ENCODE results near the gene HMGXB3. TPM values are rescaled to one million over a fixed set of nuclear protein-coding genes. Genes with fewer than 3 reads are reported as not detected.

HMGXB3 gene
- total and polyA plus RNA-seq, 2 of the 13 experiments (the other 11 are each of a cell fraction or from before 2014, with no cell fraction given) = 18.8 to 23.8 TPM

- no peak for TF ChIP-seq MZF1 (CRISPR knock-in tag; IDR thresholded peaks at IDR 0.05; ENCODE audit: borderline replicate concordance)
- no peak; the same call in 1 of the 2 replicates for TF ChIP-seq ZFP90 (CRISPR knock-in tag; IDR thresholded peaks at IDR 0.05; ENCODE audit: borderline replicate concordance)
- peak; percentile 52; the same call in 1 of the 2 replicates for TF ChIP-seq PHF21A (CRISPR knock-in tag; IDR thresholded peaks at IDR 0.05)
- peak; percentile 61 for TF ChIP-seq ZNF329 (CRISPR knock-in tag; IDR thresholded peaks at IDR 0.05; ENCODE audit: low read depth)
- TF ChIP-seq SOX6 (IDR thresholded peaks at IDR 0.05) = no peak
- TF ChIP-seq SOX6 (CRISPR knock-in tag; IDR thresholded peaks at IDR 0.05) = peak; percentile 61
- no peak; the same call in 1 of the 2 replicates for TF ChIP-seq ZNF205 (CRISPR knock-in tag; IDR thresholded peaks at IDR 0.05)
- no peak; the same call in 1 of the 2 replicates for TF ChIP-seq GATA4 (IDR thresholded peaks at IDR 0.05; ENCODE audit: borderline replicate concordance, low read depth)
- peak; percentile 90 for TF ChIP-seq ZNF777 (CRISPR knock-in tag; IDR thresholded peaks at IDR 0.05)
- TF ChIP-seq RBFOX2 (IDR thresholded peaks at IDR 0.05; ENCODE audit: low read depth, low read length) = peak; percentile 77
- TF ChIP-seq, protein P1, sequence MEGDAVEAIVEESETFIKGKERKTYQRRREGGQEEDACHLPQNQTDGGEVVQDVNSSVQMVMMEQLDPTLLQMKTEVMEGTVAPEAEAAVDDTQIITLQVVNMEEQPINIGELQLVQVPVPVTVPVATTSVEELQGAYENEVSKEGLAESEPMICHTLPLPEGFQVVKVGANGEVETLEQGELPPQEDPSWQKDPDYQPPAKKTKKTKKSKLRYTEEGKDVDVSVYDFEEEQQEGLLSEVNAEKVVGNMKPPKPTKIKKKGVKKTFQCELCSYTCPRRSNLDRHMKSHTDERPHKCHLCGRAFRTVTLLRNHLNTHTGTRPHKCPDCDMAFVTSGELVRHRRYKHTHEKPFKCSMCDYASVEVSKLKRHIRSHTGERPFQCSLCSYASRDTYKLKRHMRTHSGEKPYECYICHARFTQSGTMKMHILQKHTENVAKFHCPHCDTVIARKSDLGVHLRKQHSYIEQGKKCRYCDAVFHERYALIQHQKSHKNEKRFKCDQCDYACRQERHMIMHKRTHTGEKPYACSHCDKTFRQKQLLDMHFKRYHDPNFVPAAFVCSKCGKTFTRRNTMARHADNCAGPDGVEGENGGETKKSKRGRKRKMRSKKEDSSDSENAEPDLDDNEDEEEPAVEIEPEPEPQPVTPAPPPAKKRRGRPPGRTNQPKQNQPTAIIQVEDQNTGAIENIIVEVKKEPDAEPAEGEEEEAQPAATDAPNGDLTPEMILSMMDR (CRISPR knock-in tag; IDR thresholded peaks at IDR 0.05) = peak; percentile 17; the same call in 1 of the 2 replicates
- peak; percentile 85 for TF ChIP-seq KDM2A (CRISPR knock-in tag; IDR thresholded peaks at IDR 0.05; ENCODE audit: borderline replicate concordance, low read depth)
- TF ChIP-seq ZNF839 (CRISPR knock-in tag; IDR thresholded peaks at IDR 0.05; ENCODE audit: borderline replicate concordance) = no peak
- 0 out of 2 replicates have a peak, but pooled peaks have one; percentile 23 for TF ChIP-seq DNMT1 (CRISPR knock-in tag; IDR thresholded peaks at IDR 0.05)
- no peak; the same call in 1 of the 2 replicates for TF ChIP-seq ATF1 (CRISPR knock-in tag; IDR thresholded peaks at IDR 0.05)
- 0 out of 2 replicates have a peak, but pooled peaks have one; percentile 20 for TF ChIP-seq ATF2 (CRISPR knock-in tag; IDR thresholded peaks at IDR 0.05)
- peak; percentile 49; the same call in 1 of the 2 replicates for TF ChIP-seq ZNF350 (CRISPR knock-in tag; IDR thresholded peaks at IDR 0.05; ENCODE audit: borderline replicate concordance, low read depth)
- TF ChIP-seq JARID2 (CRISPR knock-in tag; IDR thresholded peaks at IDR 0.05; ENCODE audit: insufficient replicate concordance) = peak; percentile 39
- peak; percentile 82 for TF ChIP-seq ZNF263 (CRISPR knock-in tag; IDR thresholded peaks at IDR 0.05)
- TF ChIP-seq SOX5 (CRISPR knock-in tag; IDR thresholded peaks at IDR 0.05; ENCODE audit: borderline replicate concordance) = peak; percentile 32; the same call in 1 of the 2 replicates
- peak; percentile 61 for TF ChIP-seq MEIS2 (CRISPR knock-in tag; IDR thresholded peaks at IDR 0.05)
- no peak for TF ChIP-seq RBM39 (IDR thresholded peaks at IDR 0.05; ENCODE audit: low read depth, low read length, poor library complexity, severe bottlenecking)
- TF ChIP-seq ERF (CRISPR knock-in tag; IDR thresholded peaks at IDR 0.05) = peak; percentile 77
- TF ChIP-seq RCOR2 (CRISPR knock-in tag; IDR thresholded peaks at IDR 0.05) = no peak
- TF ChIP-seq HIVEP1 (CRISPR knock-in tag; IDR thresholded peaks at IDR 0.05) = 0 out of 2 replicates have a peak, but pooled peaks have one; percentile 30
- TF ChIP-seq SRSF9 (IDR thresholded peaks at IDR 0.05; ENCODE audit: borderline replicate concordance, insufficient read depth, low read depth, low read length, poor library complexity, severe bottlenecking) = no peak
- TF ChIP-seq FOSL2 (CRISPR knock-in tag; IDR thresholded peaks at IDR 0.05) = peak; percentile 36; the same call in 1 of the 2 replicates
Observed at GRCh38 chr5:149960272-149961185, 40.0 kb upstream of the HMGXB3 start, which contains the start of gene SLC26A2 (continued).
